ENCODE measurements around the gene C2CD3. TPM values are rescaled to one million over a fixed set of nuclear protein-coding genes. Genes with fewer than 3 reads are reported as not detected.

The C2CD3 gene
- total RNA-seq, 1 experiment from 2014 or later, result 7.8 TPM

- DNase-seq, result peak; percentile 61
- H3K4me3 ChIP-seq, result no peak overlapping the region
These were observed 150.9 kb downstream of the C2CD3 start for GRCh38 chr11:74019860-74020259.

GRCh38 chr11:74019104-74019738, 151.6 kb downstream of the C2CD3 start:
- H3K9me3 ChIP-seq, result no peaks in the 10 kb centered on the region
- H3K27me3 ChIP-seq, result no peaks in the 10 kb centered on the region
- no peak overlapping the region for H3K4me3 ChIP-seq
- no peak for DNase-seq
- no peaks in the 10 kb centered on the region; the same call in 1 of the 2 replicates for H3K36me3 ChIP-seq

More at GRCh38 chr11:74019860-74020259, 150.9 kb downstream of the C2CD3 start:
- Histone ChIP-seq H3K27me3 (no peaks in the 10 kb centered on the region), H3K9me3 (no peaks in the 10 kb centered on the region), H3K36me3 (peaks cover 2% of the 10 kb centered on the region; the same call in 1 of the 2 replicates)

- H3K9me3 ChIP-seq, result no peaks in the 10 kb centered on the region
- no peak overlapping the region for H3K4me3 ChIP-seq
- H3K36me3 ChIP-seq, result no peaks in the 10 kb centered on the region; the same call in 1 of the 2 replicates
- DNase-seq, result peak; percentile 96
- H3K27me3 ChIP-seq, result no peaks in the 10 kb centered on the region
These were observed 152.3 kb downstream of the C2CD3 start for GRCh38 chr11:74018331-74019005.

GRCh38 chr11:74017631-74018030, 153.2 kb downstream of the C2CD3 start:
- Histone ChIP-seq H3K27me3 (no peaks in the 10 kb centered on the region), H3K9me3 (no peaks in the 10 kb centered on the region), H3K36me3 (no peaks in the 10 kb centered on the region; the same call in 1 of the 2 replicates), H3K4me3 (no peak overlapping the region)
- DNase-seq, result no peak

- Histone ChIP-seq H3K27me3 (no peaks in the 10 kb centered on the region), H3K4me3 (no peak overlapping the region), H3K9me3 (no peaks in the 10 kb centered on the region), H3K36me3 (no peaks in the 10 kb centered on the region; the same call in 1 of the 2 replicates)
- DNase-seq, result no peak
These were observed 154.7 kb downstream of the C2CD3 start for GRCh38 chr11:74015919-74016684.

- no peaks in the 10 kb centered on the region for H3K9me3 ChIP-seq
- no peak overlapping the region for H3K4me3 ChIP-seq
- H3K36me3 ChIP-seq, result no peaks in the 10 kb centered on the region
- H3K27me3 ChIP-seq, result no peaks in the 10 kb centered on the region
- no peak for DNase-seq
These were observed 155.9 kb downstream of the C2CD3 start for GRCh38 chr11:74014880-74015279.

- no peaks in the 10 kb centered on the region for H3K36me3 ChIP-seq
- no peak overlapping the region for H3K4me3 ChIP-seq
- DNase-seq, result no peak
- H3K27me3 ChIP-seq, result no peaks in the 10 kb centered on the region
- no peaks in the 10 kb centered on the region for H3K9me3 ChIP-seq
These were observed 157.7 kb downstream of the C2CD3 start for GRCh38 chr11:74013141-74013540.

- no peak for DNase-seq
- H3K36me3 ChIP-seq, result no peaks in the 10 kb centered on the region
- H3K9me3 ChIP-seq, result no peaks in the 10 kb centered on the region
- H3K27me3 ChIP-seq, result no peaks in the 10 kb centered on the region
- H3K4me3 ChIP-seq, result no peak overlapping the region
These were observed 158.6 kb downstream of the C2CD3 start for GRCh38 chr11:74012074-74012809.

GRCh38 chr11:74011360-74012073, 159.3 kb downstream of the C2CD3 start:
- H3K4me3 ChIP-seq, result no peak overlapping the region
- no peaks in the 10 kb centered on the region for H3K36me3 ChIP-seq
- H3K27me3 ChIP-seq, result no peaks in the 10 kb centered on the region
- DNase-seq, result no peak
- H3K9me3 ChIP-seq, result no peaks in the 10 kb centered on the region

- no peak overlapping the region for H3K4me3 ChIP-seq
- H3K9me3 ChIP-seq, result no peaks in the 10 kb centered on the region
- DNase-seq, result no peak
- no peaks in the 10 kb centered on the region for H3K36me3 ChIP-seq
- H3K27me3 ChIP-seq, result no peaks in the 10 kb centered on the region
These were observed 160.2 kb downstream of the C2CD3 start for GRCh38 chr11:74010306-74011300.

GRCh38 chr11:74009675-74010305, 161.0 kb downstream of the C2CD3 start:
- Histone ChIP-seq H3K27me3 (no peaks in the 10 kb centered on the region), H3K4me3 (no peak overlapping the region), H3K9me3 (no peaks in the 10 kb centered on the region), H3K36me3 (no peaks in the 10 kb centered on the region)
- DNase-seq, result no peak

GRCh38 chr11:74009230-74009547, 161.6 kb downstream of the C2CD3 start:
- Histone ChIP-seq H3K4me3 (no peak overlapping the region), H3K27me3 (no peaks in the 10 kb centered on the region), H3K9me3 (no peaks in the 10 kb centered on the region), H3K36me3 (no peaks in the 10 kb centered on the region)
- no peak for DNase-seq

GRCh38 chr11:74008373-74009229, 162.2 kb downstream of the C2CD3 start, which contains the start of gene UCP3:
TSS of gene UCP3 (minus strand) at chr11:74009085. CDS start at chr11:74007042, 2,043 bp downstream.
- H3K9me3 ChIP-seq, result no peaks in the 10 kb centered on the region
- no peak for DNase-seq
- H3K4me3 ChIP-seq, result no peak within 1 kb of the TSS
- H3K36me3 ChIP-seq, result no peaks in the 10 kb centered on the region
- no peaks in the 10 kb centered on the region for H3K27me3 ChIP-seq

Data from MG63 (cell line).